ENCODE measurements around the gene NACC1.

Gene NACC1

DNA sequence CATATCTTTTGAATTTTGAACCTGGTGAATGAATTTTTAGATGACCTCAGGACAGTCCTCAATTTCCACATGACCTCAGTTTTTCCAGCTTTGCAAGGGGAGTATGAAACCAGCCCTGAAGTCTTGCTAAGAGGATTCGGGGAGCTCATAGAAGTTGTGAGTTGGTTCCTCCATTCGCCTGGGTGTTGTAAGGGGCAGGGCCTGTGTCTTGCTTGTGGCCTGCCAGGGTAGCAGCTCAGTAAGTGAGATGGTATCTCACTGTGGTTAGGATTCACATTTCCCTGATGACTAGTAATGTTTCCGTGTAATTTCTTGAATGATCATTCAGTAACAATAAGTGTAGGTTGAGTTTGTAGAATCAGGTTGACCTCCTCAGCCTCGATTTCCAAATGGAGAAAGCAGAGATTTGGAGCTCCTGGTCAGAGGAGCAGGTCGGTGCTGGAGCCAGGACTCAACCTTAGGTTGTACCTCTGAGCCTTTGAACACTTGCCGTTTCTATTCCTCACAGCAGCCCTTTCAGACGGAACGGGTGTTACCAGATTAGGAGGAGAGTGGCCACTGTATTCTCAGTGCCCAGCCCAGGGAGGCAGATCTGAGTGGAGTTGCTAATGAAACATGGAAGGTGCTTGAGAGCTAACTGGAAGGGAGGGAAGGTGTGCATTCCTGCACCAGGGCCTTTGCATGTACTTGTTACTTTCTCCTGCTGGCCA, 14.6 kb downstream of the NACC1 start:
- no peak overlapping the region for H3K4me3 ChIP-seq (ENCODE audit: low read depth, low read length)
- peak; percentile 76 for DNase-seq (ENCODE audit: low read depth)
- no peak for TF ChIP-seq CTCF (IDR thresholded peaks at IDR 0.05; ENCODE audit: low read depth, low read length)
- TF ChIP-seq POLR2A (IDR thresholded peaks at IDR 0.05; ENCODE audit: extremely low read depth, insufficient read length) = no peak
- TF ChIP-seq, protein P1, sequence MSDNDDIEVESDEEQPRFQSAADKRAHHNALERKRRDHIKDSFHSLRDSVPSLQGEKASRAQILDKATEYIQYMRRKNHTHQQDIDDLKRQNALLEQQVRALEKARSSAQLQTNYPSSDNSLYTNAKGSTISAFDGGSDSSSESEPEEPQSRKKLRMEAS (IDR thresholded peaks at IDR 0.05; ENCODE audit: low read depth, low read length) = no peak

GRCh38 chr19:13133241-13133870, 15.3 kb downstream of the NACC1 start:
- H3K4me3 ChIP-seq (ENCODE audit: low read depth, low read length) = no peak overlapping the region
- DNase-seq (ENCODE audit: low read depth) = no peak
- TF ChIP-seq CTCF (IDR thresholded peaks at IDR 0.05; ENCODE audit: low read depth, low read length) = no peak
- TF ChIP-seq, protein P1 (IDR thresholded peaks at IDR 0.05; ENCODE audit: low read depth, low read length) = no peak
- no peak for TF ChIP-seq MYC (IDR thresholded peaks at IDR 0.05; ENCODE audit: low read depth, low read length)
- no peak for TF ChIP-seq POLR2A (IDR thresholded peaks at IDR 0.05; ENCODE audit: extremely low read depth, insufficient read length)

- no peak overlapping the region for H3K4me3 ChIP-seq (ENCODE audit: low read depth, low read length)
- TF ChIP-seq MYC (IDR thresholded peaks at IDR 0.05; ENCODE audit: low read depth, low read length) (no peak), CTCF (IDR thresholded peaks at IDR 0.05; ENCODE audit: low read depth, low read length) (no peak), POLR2A (IDR thresholded peaks at IDR 0.05; ENCODE audit: extremely low read depth, insufficient read length) (no peak)
- TF ChIP-seq, protein P1 (IDR thresholded peaks at IDR 0.05; ENCODE audit: low read depth, low read length) = no peak
- DNase-seq (ENCODE audit: low read depth) = no peak
Observed at GRCh38 chr19:13134626-13135025, 16.6 kb downstream of the NACC1 start.

DNA sequence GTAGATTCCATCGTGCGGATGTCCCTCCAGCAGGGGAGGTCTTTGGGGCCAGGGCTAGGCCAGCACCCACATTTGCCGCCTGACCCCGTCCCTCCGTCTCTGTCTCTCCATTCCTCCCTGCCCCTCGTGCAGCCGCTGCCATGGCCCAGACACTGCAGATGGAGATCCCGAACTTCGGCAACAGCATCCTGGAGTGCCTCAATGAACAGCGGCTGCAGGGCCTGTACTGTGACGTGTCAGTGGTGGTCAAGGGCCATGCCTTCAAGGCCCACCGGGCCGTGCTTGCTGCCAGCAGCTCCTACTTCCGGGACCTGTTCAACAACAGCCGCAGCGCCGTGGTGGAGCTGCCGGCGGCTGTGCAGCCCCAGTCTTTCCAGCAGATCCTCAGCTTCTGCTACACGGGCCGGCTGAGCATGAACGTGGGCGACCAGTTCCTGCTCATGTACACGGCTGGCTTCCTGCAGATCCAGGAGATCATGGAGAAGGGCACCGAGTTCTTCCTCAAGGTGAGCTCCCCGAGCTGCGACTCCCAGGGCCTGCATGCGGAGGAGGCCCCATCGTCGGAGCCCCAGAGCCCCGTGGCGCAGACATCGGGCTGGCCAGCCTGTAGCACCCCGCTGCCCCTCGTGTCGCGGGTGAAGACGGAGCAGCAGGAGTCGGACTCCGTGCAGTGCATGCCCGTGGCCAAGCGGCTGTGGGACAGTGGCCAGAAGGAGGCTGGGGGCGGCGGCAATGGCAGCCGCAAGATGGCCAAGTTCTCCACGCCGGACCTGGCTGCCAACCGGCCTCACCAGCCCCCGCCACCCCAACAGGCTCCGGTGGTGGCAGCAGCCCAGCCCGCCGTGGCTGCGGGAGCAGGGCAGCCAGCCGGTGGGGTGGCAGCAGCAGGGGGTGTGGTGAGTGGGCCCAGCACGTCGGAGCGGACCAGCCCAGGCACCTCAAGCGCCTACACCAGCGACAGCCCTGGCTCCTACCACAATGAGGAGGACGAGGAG, 17.3 kb downstream of the NACC1 start:
- no peak for DNase-seq (ENCODE audit: low read depth)
- no peak overlapping the region for H3K4me3 ChIP-seq (ENCODE audit: low read depth, low read length)
- TF ChIP-seq POLR2A (IDR thresholded peaks at IDR 0.05; ENCODE audit: extremely low read depth, insufficient read length) (no peak), CTCF (IDR thresholded peaks at IDR 0.05; ENCODE audit: low read depth, low read length) (no peak), MYC (IDR thresholded peaks at IDR 0.05; ENCODE audit: low read depth, low read length) (no peak)
- TF ChIP-seq, protein P1 (IDR thresholded peaks at IDR 0.05; ENCODE audit: low read depth, low read length) = no peak

GRCh38 chr19:13137290-13137794, 19.3 kb downstream of the NACC1 start:
- no peak for DNase-seq (ENCODE audit: low read depth)
- no peak overlapping the region for H3K4me3 ChIP-seq (ENCODE audit: low read depth, low read length)
- no peak for TF ChIP-seq MYC (IDR thresholded peaks at IDR 0.05; ENCODE audit: low read depth, low read length)
- TF ChIP-seq POLR2A (IDR thresholded peaks at IDR 0.05; ENCODE audit: extremely low read depth, insufficient read length) = no peak
- TF ChIP-seq, protein P1 (IDR thresholded peaks at IDR 0.05; ENCODE audit: low read depth, low read length) = no peak
- TF ChIP-seq CTCF (IDR thresholded peaks at IDR 0.05; ENCODE audit: low read depth, low read length) = no peak

Data from NB4 (cell line).